Astrocyte (in vitro differentiated cells and primary cell): ENCODE results near the gene KCNN3.

Experiments
- CTCF ChIP-seq: IDR thresholded peaks from 2 replicates; pipeline ENCODE4 v1.5.1; 2011; ENCODE audit warnings: low read depth, mild to moderate bottlenecking, inconsistent platforms, low read length, moderate library complexity; ENCODE audit not compliant: insufficient read depth
- EZH2 ChIP-seq: IDR thresholded peaks from 2 replicates; pipeline ENCODE4 v1.6.1; 2012; ENCODE audit warnings: mild to moderate bottlenecking, low read length, inconsistent platforms; ENCODE audit not compliant: insufficient read depth

DNA sequence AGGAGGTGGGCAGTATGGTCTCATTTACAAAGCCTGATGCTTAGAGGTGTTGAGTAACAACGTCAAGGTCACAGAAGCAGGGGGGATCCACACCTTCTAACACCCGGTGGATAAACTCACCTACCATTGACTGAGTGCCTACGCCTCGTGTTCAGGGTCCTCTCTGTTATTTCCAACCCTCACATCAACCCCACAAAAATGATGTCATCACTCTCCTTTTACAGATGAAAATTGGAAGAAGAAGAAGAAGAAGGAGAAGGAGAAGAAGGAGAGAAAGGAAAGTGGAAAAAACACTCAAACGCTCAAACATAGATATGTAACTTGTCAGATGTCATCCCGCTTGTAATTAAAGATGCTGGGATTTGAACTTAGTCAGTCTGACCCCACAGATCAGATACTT lies 653 bp upstream of the KCNN3 start:
- TF ChIP-seq EZH2 (no peak), CTCF (no peak)
